IPS-NIHi7 (cell line): ENCODE measurements around the gene LSM10.

Source experiments
- DNase-seq: peaks from one replicate; pipeline ENCODE4 v3.0.0; 2012; ENCODE audit warnings: mixed read lengths; ENCODE audit errors: extremely low spot score

LSM10 gene

GRCh38 chr1:36351227-36351977, 46.3 kb downstream of the LSM10 start:
- no peak for DNase-seq

- no peak for DNase-seq
Observed at GRCh38 chr1:36350659-36351226, 47.0 kb downstream of the LSM10 start.

GRCh38 chr1:36349839-36350238, 47.9 kb downstream of the LSM10 start:
- DNase-seq = no peak

- no peak for DNase-seq
Observed at GRCh38 chr1:36349241-36349671, 48.5 kb downstream of the LSM10 start.

GRCh38 chr1:36346741-36347370, 50.9 kb downstream of the LSM10 start:
- DNase-seq = no peak

GRCh38 chr1:36345353-36345752, 52.4 kb downstream of the LSM10 start:
- no peak for DNase-seq

GRCh38 chr1:36344395-36344680, 53.4 kb downstream of the LSM10 start:
- DNase-seq = no peak

- no peak for DNase-seq
Observed at GRCh38 chr1:36343651-36344394, 53.9 kb downstream of the LSM10 start.
